Stomach (tissue), 9 donors: ENCODE results near the gene DENND6A. TPM values are rescaled to one million over a fixed set of nuclear protein-coding genes. Genes with fewer than 3 reads are reported as not detected.
"Not testable (repeated sequence)": the region's sequence is repeated elsewhere in the genome, so short reads cannot be mapped to it uniquely, and the experiment has no call there.

Experiments
- DNase-seq, 2 donors: peaks; one replicate each; pipeline versions ENCODE4 v3.0.0 to v3.0.0-alpha.2; 2013 to 2019
- H3K27ac ChIP-seq, 5 donors: fragments of 200-600 bp in 4 of 5; sonication (generic) in 4 of 5; one replicate each; pipeline ENCODE4 v1.5.1; 2013 to 2019; ENCODE audit warnings: mild to moderate bottlenecking in 1 of 5, moderate library complexity in 1 of 5
- H3K27me3 ChIP-seq, 3 donors: fragments of 200-600 bp; sonication (generic); one replicate each; pipeline ENCODE4 v1.5.1; 2017 to 2019; ENCODE audit warnings: mixed run types in 1 of 3
- H3K36me3 ChIP-seq, 4 donors: fragments of 200-600 bp; sonication (generic); 1 replicate in 3 of 4; 2 replicates in 1 of 4; pipeline ENCODE4 v1.5.1; 2016 to 2019
- H3K4me1 ChIP-seq, 4 donors: fragments of 200-600 bp; sonication (generic); one replicate each; pipeline ENCODE4 v1.5.1; 2016 to 2019
- H3K4me3 ChIP-seq, 4 donors: fragments of 200-600 bp; sonication (generic) in 3 of 4; one replicate each; pipeline ENCODE4 v1.5.1; 2016 to 2019; ENCODE audit warnings: mild to moderate bottlenecking in 1 of 4
- H3K9me3 ChIP-seq, 4 donors: fragments of 200-600 bp; sonication (generic); one replicate each; pipeline ENCODE4 v1.5.1; 2016 to 2019
- EP300 ChIP-seq: sonication (generic); formaldehyde crosslinking; IDR thresholded peaks from one replicate; pipeline ENCODE4 v1.6.1; 2017; ENCODE audit warnings: antibody characterized with exemption
- POLR2A ChIP-seq, 4 donors: fragments of 450-650 bp; IDR thresholded peaks; one replicate each; pipeline ENCODE4 v1.6.1; 2016; ENCODE audit warnings: antibody characterized with exemption in 4 of 4, control low read depth in 2 of 4, mild to moderate bottlenecking in 1 of 4, moderate library complexity in 1 of 4
- POLR2AphosphoS5 ChIP-seq, 3 donors: sonication (generic); formaldehyde crosslinking; IDR thresholded peaks; one replicate each; pipeline ENCODE4 v1.6.1; 2016; ENCODE audit warnings: antibody characterized with exemption in 3 of 3
- WGBS, 5 donors: extraction: QIAGEN DNeasy Blood & Tissue Kit in 3 of 5; methylation state at CpG; one replicate each; pipeline versions ENCODE4 v1.1.5 to v1.1.7; 2013 to 2018; 5-methylcytosine and 5-hydroxymethylcytosine counted together
- intact Hi-C: fragments of 100-400 bp; cut with DNase I; formaldehyde crosslinking; loops from one replicate; pipeline ENCODE4 v1.15.1; 2023; ENCODE audit warnings: low total_unique reads
- polyA plus RNA-seq, 3 donors: library from polyadenylated mRNA; stranded (reverse); fragments of 200-250 nt; gene quantifications; one replicate each; pipeline ENCODE4 v1.2.3, GENCODE V29; 2013
- total RNA-seq, 5 donors: library from RNA; depleted of rRNA; stranded (reverse); fragments of >200 nt; gene quantifications; one replicate each; pipeline versions ENCODE4 v1.1.0 to v1.2.3, GENCODE V29; 2014 to 2016
- TF ChIP-seq, protein P1 (sequence below), 7 experiments: fragments of 450-650 bp in 4 of 7; fragments of 200-600 bp in 3 of 7; sonication (generic) in 3 of 7; IDR thresholded peaks; one replicate each; pipeline ENCODE4 v1.5.1; 2016 to 2019; ENCODE audit warnings: antibody characterized with exemption in 7 of 7, control low read depth in 2 of 7, mild to moderate bottlenecking in 1 of 7
- donor health status: healthy with polysubstance abuse.
- donor health status: Bipolar disorder and iron deficiency.
- donor health status: healthy.

Gene DENND6A
- total and polyA plus RNA-seq, 8 donors, result 6.5 to 110 (median 11.0) TPM

- H3K27ac ChIP-seq, result peak overlapping the region in 3 of 5 donors; percentile 96 to 99 (median 99)
- H3K36me3 ChIP-seq, result no peaks in the 10 kb centered on the region
- peaks cover 17 to 46% (median 27%) of the 10 kb centered on the region in 4 donors for H3K4me1 ChIP-seq
- no peak overlapping the region for H3K4me3 ChIP-seq
- TF ChIP-seq EP300 (no peak), POLR2AphosphoS5 (IDR thresholded peaks at IDR 0.05) (no peak), POLR2A (IDR thresholded peaks at IDR 0.05) (no peak)
- TF ChIP-seq, protein P1, sequence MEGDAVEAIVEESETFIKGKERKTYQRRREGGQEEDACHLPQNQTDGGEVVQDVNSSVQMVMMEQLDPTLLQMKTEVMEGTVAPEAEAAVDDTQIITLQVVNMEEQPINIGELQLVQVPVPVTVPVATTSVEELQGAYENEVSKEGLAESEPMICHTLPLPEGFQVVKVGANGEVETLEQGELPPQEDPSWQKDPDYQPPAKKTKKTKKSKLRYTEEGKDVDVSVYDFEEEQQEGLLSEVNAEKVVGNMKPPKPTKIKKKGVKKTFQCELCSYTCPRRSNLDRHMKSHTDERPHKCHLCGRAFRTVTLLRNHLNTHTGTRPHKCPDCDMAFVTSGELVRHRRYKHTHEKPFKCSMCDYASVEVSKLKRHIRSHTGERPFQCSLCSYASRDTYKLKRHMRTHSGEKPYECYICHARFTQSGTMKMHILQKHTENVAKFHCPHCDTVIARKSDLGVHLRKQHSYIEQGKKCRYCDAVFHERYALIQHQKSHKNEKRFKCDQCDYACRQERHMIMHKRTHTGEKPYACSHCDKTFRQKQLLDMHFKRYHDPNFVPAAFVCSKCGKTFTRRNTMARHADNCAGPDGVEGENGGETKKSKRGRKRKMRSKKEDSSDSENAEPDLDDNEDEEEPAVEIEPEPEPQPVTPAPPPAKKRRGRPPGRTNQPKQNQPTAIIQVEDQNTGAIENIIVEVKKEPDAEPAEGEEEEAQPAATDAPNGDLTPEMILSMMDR (IDR thresholded peaks at IDR 0.05), result no peak
- no peak for DNase-seq
- 87 to 95% (median 89%) methylated on average over 13 of the region's 13 CpGs for WGBS, 5 donors
- no peaks in the 10 kb centered on the region for H3K9me3 ChIP-seq
- H3K27me3 ChIP-seq, result no peaks in the 10 kb centered on the region
- intact Hi-C loops, result no loop called here
Measured at GRCh38 chr3:57694146-57694545, 1.3 kb upstream of the DENND6A start.

GRCh38 chr3:57692133-57692395, 813 bp downstream of the DENND6A start:
- H3K9me3 ChIP-seq, DNase-seq, H3K36me3 ChIP-seq, intact Hi-C loops, H3K27me3 ChIP-seq: not testable (repeated sequence)
- H3K27ac ChIP-seq, result peak overlapping the region; percentile 96 to 99 (median 99)
- H3K4me3 ChIP-seq, result peak overlapping the region; percentile 63 to 99 (median 82)
- 0 to 1% (median 0%) methylated on average over 9 of the region's 9 CpGs for WGBS, 5 donors
- peaks cover 32 to 63% (median 47%) of the 10 kb centered on the region in 4 donors for H3K4me1 ChIP-seq
- peak in 1 of 3 donors; percentile 6 for TF ChIP-seq POLR2AphosphoS5 (IDR thresholded peaks at IDR 0.05)

- H3K4me3 ChIP-seq, result peak overlapping the region; percentile 63 to 99 (median 82)
- no peaks in the 10 kb centered on the region for H3K36me3 ChIP-seq
- intact Hi-C loops, result no loop called here
- no peaks in the 10 kb centered on the region for H3K9me3 ChIP-seq
- 3 to 8% (median 4%) methylated on average over 19 of the region's 19 CpGs for WGBS, 5 donors
- TF ChIP-seq POLR2AphosphoS5 (IDR thresholded peaks at IDR 0.05) (no peak), POLR2A (IDR thresholded peaks at IDR 0.05) (no peak), EP300 (no peak)
- TF ChIP-seq, protein P1 (IDR thresholded peaks at IDR 0.05), result no peak
- peak overlapping the region; percentile 96 to 99 (median 99) for H3K27ac ChIP-seq
- peaks cover 37 to 63% (median 49%) of the 10 kb centered on the region in 4 donors for H3K4me1 ChIP-seq
- no peaks in the 10 kb centered on the region for H3K27me3 ChIP-seq
- DNase-seq, result no peak
Measured at GRCh38 chr3:57691411-57692132, 1.3 kb downstream of the DENND6A start.

DNA sequence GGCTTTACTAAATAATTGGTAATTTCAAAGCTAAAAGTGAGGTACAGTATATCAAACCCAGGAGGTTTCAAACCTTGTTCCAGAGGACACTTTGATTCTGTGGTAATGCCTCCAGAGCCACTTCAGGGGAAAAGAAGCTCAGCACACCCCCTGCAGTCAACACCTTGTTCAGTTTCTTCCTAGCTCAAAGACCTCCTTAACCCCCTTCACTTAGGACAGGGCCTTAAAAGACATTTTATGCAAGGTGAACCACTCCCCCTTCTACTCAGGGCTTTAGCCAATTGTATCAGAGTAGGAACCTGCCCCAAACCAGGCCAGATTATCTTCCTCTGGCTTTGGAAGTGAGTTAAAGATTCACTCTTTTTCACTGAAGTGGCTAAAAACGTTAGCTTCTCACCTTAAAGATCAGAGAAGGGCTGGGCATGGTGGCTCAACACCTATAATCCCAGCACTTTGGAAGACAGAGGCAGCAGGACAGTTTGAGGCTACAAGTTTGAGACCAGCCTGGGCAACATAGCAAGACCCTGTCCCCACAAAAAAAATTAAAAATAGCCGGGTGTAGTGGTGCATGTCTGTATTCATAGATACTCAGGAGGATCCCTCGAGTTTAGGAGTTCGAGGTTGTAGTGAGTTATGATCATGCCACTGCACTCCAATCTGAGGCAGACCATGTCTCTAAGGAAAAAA, 3.4 kb downstream of the DENND6A start:
- Histone ChIP-seq H3K4me3 (no peak overlapping the region), H3K27ac (peak overlapping the region in 2 of 5 donors; percentile 20 to 96), H3K36me3 (peaks cover 0 to 3% (median under 1%) of the 10 kb centered on the region in 4 donors), H3K9me3 (no peaks in the 10 kb centered on the region), H3K27me3 (no peaks in the 10 kb centered on the region), H3K4me1 (peaks cover 38 to 81% (median 56%) of the 10 kb centered on the region in 4 donors)
- 68 to 76% (median 71%) methylated on average over 4 of the region's 4 CpGs for WGBS, 5 donors
- DNase-seq, result no peak
- TF ChIP-seq POLR2A (IDR thresholded peaks at IDR 0.05) (no peak), EP300 (no peak), POLR2AphosphoS5 (IDR thresholded peaks at IDR 0.05) (no peak)
- TF ChIP-seq, protein P1 (IDR thresholded peaks at IDR 0.05), result no peak
- intact Hi-C loops, result no loop called here
